HG02623 (cell line): ENCODE measurements around the gene PAK4.

Source experiments
- ATAC-seq: cut with Tn5 transposase; IDR thresholded peaks from one replicate; pipeline ENCODE4 v1.9.1; 2021; ENCODE audit warnings: moderate library complexity; ENCODE audit not compliant: unreplicated experiment

Gene PAK4

GRCh38 chr19:39177736-39178135, 52.1 kb downstream of the PAK4 start:
- ATAC-seq = no peak

- ATAC-seq = no peak
Measured at GRCh38 chr19:39178296-39179006, 52.9 kb downstream of the PAK4 start.

GRCh38 chr19:39179754-39180153, 54.2 kb downstream of the PAK4 start:
- no peak for ATAC-seq

- no peak for ATAC-seq
Measured at GRCh38 chr19:39180749-39181148, 55.2 kb downstream of the PAK4 start.

DNA sequence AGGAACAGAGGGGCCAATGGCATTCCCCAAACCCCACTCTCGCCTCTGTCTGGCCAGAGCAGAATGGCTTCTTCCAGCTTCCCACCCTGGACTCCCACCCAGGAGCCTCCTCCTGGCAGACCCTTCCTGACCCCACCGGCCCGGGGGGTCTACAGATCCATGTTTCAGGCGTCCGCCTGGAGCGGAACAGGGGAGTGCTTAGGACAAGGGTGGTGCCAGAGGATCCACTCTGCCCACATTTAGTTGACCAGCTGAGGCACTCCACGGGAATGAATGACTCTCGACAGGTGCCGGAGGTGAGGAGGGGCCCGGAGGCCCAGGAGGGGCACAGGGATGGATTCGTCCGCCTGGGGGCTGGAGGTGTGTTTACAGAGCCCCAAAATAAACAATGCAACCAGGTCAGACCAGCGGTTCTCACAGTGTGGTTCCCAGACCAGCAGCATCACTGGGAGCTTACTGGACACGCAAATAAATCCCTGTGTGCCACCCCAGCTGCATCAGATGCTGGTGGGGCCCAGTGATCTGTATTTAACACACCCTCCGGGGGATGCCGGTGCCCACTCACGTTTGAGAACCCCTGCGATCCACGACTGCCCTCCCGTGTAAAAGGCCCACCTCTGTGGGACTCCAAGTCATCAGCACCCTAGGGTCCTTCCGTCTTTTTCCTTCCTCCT, 56.1 kb downstream of the PAK4 start:
- ATAC-seq = no peak

- ATAC-seq = no peak
Measured at GRCh38 chr19:39182174-39182505, 56.6 kb downstream of the PAK4 start.

DNA sequence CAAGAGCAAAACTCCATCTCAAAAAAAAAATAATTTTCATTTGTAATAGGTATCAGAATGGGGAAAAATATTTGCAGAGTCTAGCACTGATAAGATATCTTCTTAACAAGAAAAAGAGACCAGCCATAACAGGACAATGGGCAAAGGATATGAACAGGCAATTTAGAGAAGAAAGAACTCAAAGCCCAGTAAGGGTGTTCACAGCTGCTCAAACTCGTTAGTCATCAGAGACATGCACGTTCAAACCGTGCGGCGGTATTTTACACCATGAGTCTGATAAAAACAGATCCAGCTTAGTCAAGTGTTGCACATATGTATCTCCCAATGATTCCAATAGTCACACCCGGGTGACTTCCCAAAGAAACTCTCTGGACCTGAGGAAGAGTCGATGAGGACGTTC, 57.5 kb downstream of the PAK4 start:
- no peak for ATAC-seq

DNA sequence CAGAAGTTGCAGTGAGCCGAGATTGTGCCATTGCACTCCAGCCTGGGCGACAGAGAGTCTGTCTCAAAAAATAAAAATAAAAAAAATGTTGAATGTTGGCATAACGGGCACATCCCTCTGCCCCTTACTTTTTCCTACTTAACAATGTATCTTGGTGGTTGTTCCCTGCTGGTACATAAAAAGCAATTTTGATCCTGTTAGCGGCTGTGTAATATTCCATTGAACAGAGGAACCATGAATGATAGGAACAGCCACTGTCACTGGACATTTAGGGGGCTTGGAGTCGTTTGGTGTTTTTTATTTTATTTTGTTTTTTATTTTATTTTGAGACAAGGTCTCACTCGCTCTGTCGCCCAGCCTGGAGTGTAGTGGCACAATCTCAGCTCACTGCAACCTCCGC, 60.8 kb downstream of the PAK4 start:
- ATAC-seq = no peak

GRCh38 chr19:39187552-39187943, 62.0 kb downstream of the PAK4 start:
- ATAC-seq = no peak

GRCh38 chr19:39188960-39189359, 63.4 kb downstream of the PAK4 start:
- ATAC-seq = no peak

- no peak for ATAC-seq
Measured at GRCh38 chr19:39190768-39191167, 65.2 kb downstream of the PAK4 start.

DNA sequence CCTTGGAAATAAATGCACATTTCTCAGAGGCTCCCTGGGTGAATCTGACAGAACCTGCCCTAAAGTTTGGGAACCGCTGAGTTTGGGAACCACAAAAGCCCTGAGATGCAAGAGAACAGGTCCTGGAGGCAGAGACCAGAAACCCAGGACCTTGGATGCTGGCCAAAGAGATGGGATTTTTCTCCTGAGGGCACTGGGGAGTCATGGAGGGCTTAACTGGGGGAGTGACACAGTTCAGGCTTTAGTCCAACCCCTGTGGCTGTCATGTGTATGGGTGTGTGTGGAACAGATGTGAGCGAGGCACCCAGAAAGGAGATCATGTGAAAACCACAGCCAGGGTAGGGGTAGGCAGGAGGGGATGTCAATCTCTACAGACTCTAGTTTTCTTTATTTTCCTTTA, 67.3 kb downstream of the PAK4 start:
- ATAC-seq = no peak

DNA sequence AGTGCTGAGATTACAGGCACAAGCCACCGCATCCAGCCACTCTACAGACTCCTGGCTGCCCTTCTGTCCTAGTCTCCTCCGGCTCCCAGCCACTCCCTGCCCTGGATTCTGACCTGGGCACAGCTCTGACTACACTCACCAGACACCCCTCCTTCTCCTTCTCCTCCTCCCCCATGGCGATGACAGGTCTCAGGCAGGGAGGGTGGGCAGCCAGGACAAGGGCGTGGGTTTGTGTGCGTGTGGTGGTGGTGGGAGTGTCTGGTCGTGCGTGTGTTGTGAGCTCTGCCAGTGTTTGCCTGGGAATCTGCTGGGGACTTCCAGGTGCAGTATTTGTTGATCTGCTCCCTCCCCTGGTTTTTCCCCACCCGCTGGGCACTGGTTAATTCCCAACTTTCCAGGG, 68.2 kb downstream of the PAK4 start:
- no peak for ATAC-seq

DNA sequence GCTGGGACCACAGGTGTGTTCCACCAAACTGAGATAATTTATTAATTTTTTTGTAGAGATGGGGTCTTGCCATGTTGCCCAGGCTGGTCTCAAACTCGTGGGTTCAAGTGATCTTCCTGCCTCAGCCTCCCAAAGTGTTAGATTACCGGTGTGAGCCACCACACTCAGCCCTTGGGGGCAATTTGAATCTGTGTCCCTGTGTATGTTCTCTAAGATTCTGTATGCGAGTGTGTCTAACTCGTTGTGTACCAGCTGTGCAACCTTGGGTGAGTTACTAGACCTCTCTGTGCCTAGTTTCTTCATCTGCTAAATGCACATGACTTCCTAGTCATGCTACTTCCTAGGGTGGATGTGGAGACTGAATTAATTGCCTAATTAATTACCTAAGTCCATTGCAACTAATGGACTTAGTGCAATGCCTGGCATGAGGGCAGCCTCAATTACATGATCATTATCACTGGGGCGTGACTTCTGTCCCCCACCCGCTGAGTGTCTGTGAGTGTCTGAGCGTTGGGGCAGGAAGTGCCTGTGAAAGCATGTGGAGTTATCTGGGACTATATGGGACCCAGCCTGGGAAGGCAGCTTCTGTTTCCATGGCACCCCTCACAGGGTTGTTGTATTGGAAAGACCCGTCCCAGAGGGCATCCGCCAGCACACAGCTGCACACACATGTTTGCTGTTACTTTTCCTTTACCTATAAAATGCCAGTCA, 69.4 kb downstream of the PAK4 start:
- ATAC-seq = no peak

DNA sequence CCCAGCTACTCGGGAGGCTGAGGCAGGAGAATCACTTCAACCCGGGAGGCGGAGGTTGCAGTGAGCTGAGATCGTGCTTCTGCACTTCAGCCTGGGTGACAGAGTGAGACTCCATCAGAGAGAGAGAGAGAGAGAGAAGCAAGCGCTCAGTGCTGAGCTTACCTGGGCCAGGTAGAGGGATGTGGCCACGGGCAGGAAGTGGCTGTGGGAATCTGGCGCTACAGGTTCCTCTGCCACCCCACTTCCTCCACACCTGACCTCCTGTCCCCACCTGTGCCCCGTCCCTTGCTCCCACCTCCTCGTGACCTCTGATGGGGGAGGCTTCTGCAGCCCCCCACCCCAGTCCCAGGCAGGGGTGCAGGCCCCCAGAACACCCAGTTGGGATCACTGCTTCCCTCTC, 70.2 kb downstream of the PAK4 start:
- no peak for ATAC-seq

DNA sequence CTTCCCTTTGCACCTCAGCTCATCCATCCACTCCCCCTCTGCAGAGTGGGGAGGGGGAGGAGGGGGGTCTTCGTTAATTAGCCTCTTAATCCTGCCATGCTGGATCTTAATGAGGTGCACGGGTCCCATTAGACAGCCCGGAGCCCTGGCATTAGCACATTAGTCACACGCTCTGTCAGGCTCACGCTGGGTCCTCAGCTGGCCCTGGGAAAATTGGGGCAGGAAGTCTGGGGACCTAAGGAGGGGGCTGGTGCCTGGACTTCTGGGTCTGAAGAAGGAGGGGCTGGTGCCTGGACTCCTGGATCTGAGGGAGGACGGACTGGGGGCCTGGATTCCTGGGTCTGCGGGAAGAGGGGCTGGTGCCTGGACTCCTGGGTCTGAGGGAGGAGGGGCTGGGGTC, 70.7 kb downstream of the PAK4 start:
- no peak for ATAC-seq

DNA sequence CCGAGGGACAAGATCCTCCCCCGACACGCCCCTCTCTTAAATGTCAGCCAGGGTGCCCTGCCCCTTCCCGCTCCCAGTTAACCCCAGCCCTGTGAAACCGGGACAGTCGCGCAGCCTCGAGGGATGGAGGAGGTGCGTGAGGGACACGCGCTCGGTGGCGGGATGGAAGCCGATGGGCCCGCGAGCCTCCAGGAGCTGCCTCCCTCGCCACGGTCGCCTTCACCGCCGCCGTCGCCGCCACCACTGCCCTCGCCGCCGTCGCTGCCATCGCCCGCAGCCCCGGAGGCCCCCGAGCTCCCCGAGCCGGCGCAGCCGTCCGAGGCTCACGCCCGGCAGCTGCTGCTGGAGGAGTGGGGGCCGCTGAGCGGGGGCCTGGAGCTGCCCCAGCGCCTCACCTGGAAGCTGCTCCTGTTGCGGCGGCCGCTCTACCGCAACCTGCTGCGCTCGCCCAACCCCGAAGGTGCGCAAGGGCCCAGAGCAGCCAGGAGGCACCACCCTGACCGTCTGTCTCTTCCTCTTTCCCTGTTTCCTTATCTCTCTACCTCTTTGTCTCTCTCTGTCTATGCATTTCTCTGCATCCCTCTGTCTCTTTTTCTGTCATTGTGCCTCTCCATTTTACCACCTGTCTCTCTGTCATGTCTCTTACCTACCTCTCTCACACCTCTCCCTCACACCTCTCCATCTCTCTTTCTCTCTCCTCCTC, 71.4 kb downstream of the PAK4 start, which contains the start of gene NCCRP1:
Gene NCCRP1 (plus strand): TSS at position 105 of the 703 bp plus-strand sequence. CDS start 19 bp downstream, at position 124.
- ATAC-seq = no peak

GRCh38 chr19:39197808-39198207, 72.2 kb downstream of the PAK4 start:
- no peak for ATAC-seq

DNA sequence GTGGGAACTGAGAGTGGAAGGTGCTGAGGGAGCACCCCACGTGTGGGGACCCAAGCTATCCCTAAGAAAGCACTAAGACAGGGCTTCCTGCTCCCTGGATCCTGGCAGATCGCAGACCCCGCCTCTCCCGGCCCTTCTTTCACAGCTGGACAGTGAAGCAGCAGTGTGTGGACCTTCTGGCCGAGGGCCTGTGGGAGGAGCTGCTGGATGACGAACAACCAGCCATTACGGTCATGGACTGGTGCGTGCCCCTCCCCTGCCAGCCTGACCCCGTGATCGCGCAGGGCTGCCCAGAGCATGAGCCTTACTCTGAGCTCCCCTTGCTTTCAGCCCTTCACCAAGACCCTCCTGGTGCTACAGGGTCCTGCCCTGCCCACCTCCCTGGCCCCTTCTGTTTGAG, 73.4 kb downstream of the PAK4 start:
- no peak for ATAC-seq

GRCh38 chr19:39200066-39200802, 74.6 kb downstream of the PAK4 start:
- no peak for ATAC-seq

DNA sequence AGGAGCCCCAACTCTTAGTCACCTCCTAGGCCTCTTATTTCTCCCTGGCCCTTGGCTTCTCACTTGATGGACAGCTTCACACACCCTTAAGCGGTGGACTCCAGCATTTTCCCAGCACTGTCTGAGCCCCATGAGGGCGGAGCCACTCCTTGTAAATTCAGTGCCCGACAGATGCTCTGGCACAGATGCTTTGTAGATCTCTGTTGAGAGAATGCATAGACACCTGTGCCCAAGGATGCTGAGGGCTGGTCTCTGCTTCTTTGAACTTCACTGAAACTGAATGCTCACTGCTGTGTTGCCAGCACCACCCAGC, 75.2 kb downstream of the PAK4 start:
- no peak for ATAC-seq
